HPDE6-E6E7 (cell line): ENCODE measurements around the gene PTGES.
"Not testable (repeated sequence)": the region's sequence is repeated elsewhere in the genome, so short reads cannot be mapped to it uniquely, and the experiment has no call there.

Experiments
- DNase-seq: peaks from one replicate; pipeline ENCODE4 v3.0.0; 2011; ENCODE audit warnings: missing footprints; ENCODE audit errors: extremely low spot score

Gene PTGES

GRCh38 chr9:129752900-129753729, at the start of gene PTGES:
Gene PTGES, minus strand, starts transcription at chr9:129753042. Its CDS starts 30 bp downstream, at chr9:129753012.
- DNase-seq = peak; percentile 83

GRCh38 chr9:129801504-129801903, 48.7 kb upstream of the PTGES start:
- DNase-seq = no peak

GRCh38 chr9:129798973-129799372, 46.1 kb upstream of the PTGES start:
- no peak for DNase-seq

GRCh38 chr9:129796029-129796428, 43.2 kb upstream of the PTGES start:
- DNase-seq = not testable (repeated sequence)

GRCh38 chr9:129794549-129794948, 41.7 kb upstream of the PTGES start:
- no peak for DNase-seq

GRCh38 chr9:129786481-129786880, 33.6 kb upstream of the PTGES start:
- no peak for DNase-seq

- no peak for DNase-seq
Observed at GRCh38 chr9:129785866-129786265, 33.0 kb upstream of the PTGES start.

GRCh38 chr9:129784970-129785369, 32.1 kb upstream of the PTGES start:
- DNase-seq = not testable (repeated sequence)

GRCh38 chr9:129783516-129784361, 30.9 kb upstream of the PTGES start:
- DNase-seq = peak; percentile 85

GRCh38 chr9:129781981-129782380, 29.1 kb upstream of the PTGES start:
- DNase-seq = no peak

- DNase-seq = no peak
Observed at GRCh38 chr9:129781131-129781530, 28.3 kb upstream of the PTGES start.

GRCh38 chr9:129779560-129780190, 26.8 kb upstream of the PTGES start:
- DNase-seq = no peak

- DNase-seq = no peak
Observed at GRCh38 chr9:129778469-129778868, 25.6 kb upstream of the PTGES start.

GRCh38 chr9:129777769-129778130, 24.9 kb upstream of the PTGES start:
- no peak for DNase-seq

GRCh38 chr9:129776938-129777768, 24.3 kb upstream of the PTGES start:
- DNase-seq = peak; percentile 97

- no peak for DNase-seq
Observed at GRCh38 chr9:129776566-129776937, 23.7 kb upstream of the PTGES start.

GRCh38 chr9:129776096-129776495, 23.3 kb upstream of the PTGES start:
- DNase-seq = not testable (repeated sequence)

GRCh38 chr9:129775448-129775798, 22.6 kb upstream of the PTGES start:
- DNase-seq = no peak

- no peak for DNase-seq
Observed at GRCh38 chr9:129774791-129775447, 22.1 kb upstream of the PTGES start.

- DNase-seq = peak; percentile 90
Observed at GRCh38 chr9:129773262-129774048, 20.6 kb upstream of the PTGES start.
